GM19099 (cell line): ENCODE results near the gene SPON1.

Source experiments
- POLR2A ChIP-seq: IDR thresholded peaks from 3 replicates; pipeline ENCODE4 v1.6.1; 2011; ENCODE audit warnings: low read depth; ENCODE audit not compliant: insufficient read length; ENCODE audit errors: extremely low read depth

SPON1 gene

GRCh38 chr11:14012846-14013245 is 50.3 kb downstream of the SPON1 start:
- no peak for TF ChIP-seq POLR2A

- TF ChIP-seq POLR2A: no peak
Measured at GRCh38 chr11:14015711-14016110, 53.2 kb downstream of the SPON1 start.

- TF ChIP-seq POLR2A: no peak
Measured at GRCh38 chr11:14018441-14018840, 55.9 kb downstream of the SPON1 start.

GRCh38 chr11:14021738-14022137 is 59.2 kb downstream of the SPON1 start:
- no peak for TF ChIP-seq POLR2A

- no peak for TF ChIP-seq POLR2A
Measured at GRCh38 chr11:14022251-14022650, 59.7 kb downstream of the SPON1 start.

GRCh38 chr11:14022821-14023220 is 60.3 kb downstream of the SPON1 start:
- TF ChIP-seq POLR2A: no peak

- no peak for TF ChIP-seq POLR2A
Measured at GRCh38 chr11:14026961-14027360, 64.4 kb downstream of the SPON1 start.

GRCh38 chr11:14027525-14027924 is 65.0 kb downstream of the SPON1 start:
- no peak for TF ChIP-seq POLR2A

- no peak for TF ChIP-seq POLR2A
Measured at GRCh38 chr11:14029440-14029839, 66.9 kb downstream of the SPON1 start.

- TF ChIP-seq POLR2A: no peak
Measured at GRCh38 chr11:14029971-14030920, 67.7 kb downstream of the SPON1 start.

GRCh38 chr11:14036469-14036868 is 73.9 kb downstream of the SPON1 start:
- no peak for TF ChIP-seq POLR2A

GRCh38 chr11:14041040-14041439 is 78.5 kb downstream of the SPON1 start:
- TF ChIP-seq POLR2A: no peak

- no peak for TF ChIP-seq POLR2A
Measured at GRCh38 chr11:14041565-14041964, 79.0 kb downstream of the SPON1 start.

GRCh38 chr11:14042686-14043465 is 80.4 kb downstream of the SPON1 start:
- no peak for TF ChIP-seq POLR2A

- no peak for TF ChIP-seq POLR2A
Measured at GRCh38 chr11:14044916-14045315, 82.4 kb downstream of the SPON1 start.

- no peak for TF ChIP-seq POLR2A
Measured at GRCh38 chr11:14045417-14045816, 82.9 kb downstream of the SPON1 start.

- TF ChIP-seq POLR2A: no peak
Measured at GRCh38 chr11:14052198-14052597, 89.7 kb downstream of the SPON1 start.
